Omental fat pad (tissue), 4 donors: ENCODE data around the gene RPUSD1. TPM values are rescaled to one million over a fixed set of nuclear protein-coding genes. Genes with fewer than 3 reads are reported as not detected.
A peak's percentile ranks its signal among the peaks of the same experiment; 100 is the strongest.
"Not testable (repeated sequence)": the region's sequence is repeated elsewhere in the genome, so short reads cannot be mapped to it uniquely, and the experiment has no call there.

ENCODE experiments used
- ATAC-seq: fragments of 150-250 bp; one replicate; pipeline ENCODE4 v1.9.1; 2016; ENCODE audit warnings: mild to moderate bottlenecking, moderate library complexity; ENCODE audit not compliant: low FRiP score
- DNase-seq: peaks from one replicate; pipeline ENCODE4 v3.0.0-alpha.2; 2019; ENCODE audit warnings: low spot score
- CTCF ChIP-seq, 3 donors: fragments of 450-650 bp; IDR thresholded peaks; one replicate each; pipeline ENCODE4 v1.5.1; 2016 to 2017; ENCODE audit warnings: antibody characterized with exemption in 3 of 3, mild to moderate bottlenecking in 3 of 3, moderate library complexity in 2 of 3
- total RNA-seq, 4 donors: library from RNA; depleted of rRNA; stranded (reverse); fragments of >200 nt; gene quantifications; one replicate each; pipeline ENCODE4 v1.1.0, GENCODE V29; 2016

RPUSD1 gene
- total RNA-seq, 4 donors from 2014 or later: 9.6 to 20.9 (median 13.7) TPM

DNA sequence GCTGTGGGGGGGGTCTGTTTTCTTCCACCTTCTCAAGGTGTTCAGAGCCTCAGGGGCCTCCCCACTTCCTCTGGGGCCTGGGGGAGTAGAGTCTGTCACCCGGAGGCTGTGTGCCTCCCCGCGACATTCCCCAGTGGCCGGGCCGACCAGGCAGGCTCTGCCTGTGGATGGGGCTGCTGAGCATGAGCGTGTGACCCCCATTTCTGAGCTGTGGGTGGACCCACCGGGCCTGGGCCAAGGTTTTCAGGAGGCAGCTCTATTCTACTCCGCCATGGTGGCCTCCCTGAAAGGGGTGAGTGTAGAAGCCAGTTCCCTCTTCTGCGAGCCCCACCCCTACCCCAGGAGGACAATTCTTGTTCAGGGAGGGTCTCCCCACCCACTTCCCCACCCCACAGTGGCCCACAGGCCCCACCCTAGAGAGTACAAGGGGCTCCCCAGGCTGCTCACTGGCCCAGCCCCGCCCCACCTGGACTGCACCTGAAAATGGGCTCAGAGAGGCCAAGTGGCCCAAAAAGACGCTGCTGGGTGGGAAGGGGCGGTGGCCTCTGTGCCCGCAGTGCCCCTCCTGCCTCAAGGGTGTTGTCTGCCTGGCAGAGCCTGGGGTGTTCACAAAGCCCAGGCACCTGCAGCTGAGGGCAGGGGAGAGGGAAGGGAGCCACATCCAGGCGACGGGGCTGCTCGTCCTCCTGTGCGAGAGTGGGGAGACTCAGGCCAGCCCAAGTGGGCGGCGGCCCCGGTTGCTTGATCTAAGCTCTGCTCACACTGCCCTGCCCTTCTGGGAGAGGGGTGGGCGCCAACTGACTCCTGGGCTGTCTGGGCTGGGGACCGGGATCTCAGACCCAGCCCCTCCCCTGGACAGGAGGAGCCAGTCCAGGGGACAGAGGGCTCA, 26.3 kb downstream of the RPUSD1 start:
- DNase-seq: no peak
- TF ChIP-seq CTCF (IDR thresholded peaks at IDR 0.05): no peak
- no peak for ATAC-seq

- no peak for TF ChIP-seq CTCF (IDR thresholded peaks at IDR 0.05)
- DNase-seq (peak; percentile 38), ATAC-seq (peak; percentile 79)
Observed at GRCh38 chr16:760545-761343, 27.4 kb downstream of the RPUSD1 start, which contains the start of gene MSLN. TSS of gene MSLN (plus strand) at chr16:760734. CDS start at chr16:762681, 1,947 bp downstream.

- DNase-seq (no peak), ATAC-seq (peak; percentile 23)
- TF ChIP-seq CTCF (IDR thresholded peaks at IDR 0.05): no peak
Observed at GRCh38 chr16:760065-760464, 28.1 kb downstream of the RPUSD1 start.

- no peak for ATAC-seq
- DNase-seq: no peak
- TF ChIP-seq CTCF (IDR thresholded peaks at IDR 0.05): no peak
Observed at GRCh38 chr16:759110-759910, 28.9 kb downstream of the RPUSD1 start.

DNA sequence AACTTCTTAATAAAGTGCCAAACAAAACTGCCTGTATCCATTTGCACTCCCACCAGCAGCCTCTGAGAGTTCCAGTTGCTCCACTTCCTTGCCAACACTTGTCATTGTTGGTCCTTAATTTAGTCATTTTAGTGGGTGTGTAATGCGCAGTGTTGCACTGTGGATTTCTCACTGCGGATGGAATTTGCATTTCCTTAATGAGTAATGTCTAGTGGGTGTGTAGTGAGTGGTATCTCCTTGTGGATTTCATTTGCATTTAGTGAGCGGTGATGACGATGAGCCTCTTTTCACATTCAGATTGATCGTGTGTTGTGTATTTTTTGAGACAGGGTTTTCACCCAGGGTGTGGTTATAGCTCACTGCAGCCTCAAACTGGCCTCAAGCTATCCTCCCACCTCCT, 31.8 kb downstream of the RPUSD1 start:
- no peak for ATAC-seq
- TF ChIP-seq CTCF (IDR thresholded peaks at IDR 0.05): no peak
- no peak for DNase-seq

- no peak for TF ChIP-seq CTCF (IDR thresholded peaks at IDR 0.05)
- ATAC-seq: no peak
Observed at GRCh38 chr16:754656-755055, 33.5 kb downstream of the RPUSD1 start.

GRCh38 chr16:754121-754607, 34.0 kb downstream of the RPUSD1 start:
- DNase-seq: not testable (repeated sequence)
- peak; percentile 48 for ATAC-seq

More at GRCh38 chr16:754656-755055, 33.5 kb downstream of the RPUSD1 start:
- DNase-seq: no peak
